GM12865 (cell line): ENCODE data around the gene TEX14.

ENCODE experiments used
- DNase-seq: peaks from one replicate; pipeline ENCODE4 v3.0.0; 2010; ENCODE audit warnings: low read depth
- H3K4me3 ChIP-seq: 2 replicates; pipeline ENCODE4 v1.5.1; 2011; ENCODE audit warnings: mild to moderate bottlenecking, low read depth, low read length, control low read depth
- CTCF ChIP-seq: IDR thresholded peaks from 2 replicates; pipeline ENCODE4 v1.5.1; 2011; ENCODE audit warnings: low read length, control low read depth, low read depth, inconsistent platforms; ENCODE audit not compliant: insufficient read depth; ENCODE audit errors: missing control alignments

TEX14 gene

DNA sequence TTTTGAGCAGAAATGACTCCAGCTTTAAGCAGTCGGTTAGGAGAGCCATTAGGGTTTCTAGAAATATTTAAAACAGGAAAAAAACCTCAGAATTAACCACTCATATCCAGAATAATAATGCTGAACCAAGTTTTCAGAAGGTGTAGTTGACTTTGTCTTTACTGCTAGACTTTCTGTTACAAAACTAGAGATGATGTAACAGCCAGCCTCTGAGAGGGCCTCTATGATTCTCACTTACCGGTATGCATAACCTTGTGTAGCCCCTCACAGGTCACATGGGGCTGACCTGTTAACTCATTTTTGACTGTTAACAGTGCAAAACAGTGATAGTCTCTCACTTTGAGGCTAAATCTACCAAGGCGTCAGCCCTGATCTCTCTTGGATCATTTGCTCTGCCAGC is 74.3 kb downstream of the TEX14 start:
- DNase-seq, result peak; percentile 58
- no peak overlapping the region for H3K4me3 ChIP-seq
- no peak for TF ChIP-seq CTCF

- DNase-seq, result peak; percentile 78
- H3K4me3 ChIP-seq, result no peak overlapping the region
- no peak for TF ChIP-seq CTCF
Measured at GRCh38 chr17:58615768-58616659, 75.8 kb downstream of the TEX14 start.

GRCh38 chr17:58614859-58615459 is 76.9 kb downstream of the TEX14 start:
- no peak overlapping the region for H3K4me3 ChIP-seq
- TF ChIP-seq CTCF, result no peak

DNA sequence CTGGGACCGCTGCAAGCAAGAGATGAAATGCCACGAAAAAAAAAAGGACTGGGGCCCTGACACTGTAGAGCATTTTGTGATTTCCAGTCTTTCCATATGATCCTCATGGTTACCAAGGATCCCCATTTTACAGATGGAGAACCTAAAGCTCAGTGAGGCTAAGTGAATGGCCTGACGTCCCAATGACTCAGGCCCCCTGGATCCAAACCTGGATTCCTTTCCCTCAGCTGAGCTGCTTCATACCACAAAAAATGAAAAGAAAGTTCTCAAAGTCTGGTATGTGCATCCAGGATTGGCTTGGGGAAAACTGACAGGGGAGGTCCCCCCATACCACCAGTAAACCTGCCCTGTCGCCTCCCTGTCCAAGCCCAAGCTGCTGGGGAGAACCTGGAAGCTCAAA is 80.5 kb downstream of the TEX14 start:
- DNase-seq, result no peak
- no peak overlapping the region for H3K4me3 ChIP-seq
- no peak for TF ChIP-seq CTCF

More at GRCh38 chr17:58614859-58615459, 76.9 kb downstream of the TEX14 start:
- no peak for DNase-seq

DNA sequence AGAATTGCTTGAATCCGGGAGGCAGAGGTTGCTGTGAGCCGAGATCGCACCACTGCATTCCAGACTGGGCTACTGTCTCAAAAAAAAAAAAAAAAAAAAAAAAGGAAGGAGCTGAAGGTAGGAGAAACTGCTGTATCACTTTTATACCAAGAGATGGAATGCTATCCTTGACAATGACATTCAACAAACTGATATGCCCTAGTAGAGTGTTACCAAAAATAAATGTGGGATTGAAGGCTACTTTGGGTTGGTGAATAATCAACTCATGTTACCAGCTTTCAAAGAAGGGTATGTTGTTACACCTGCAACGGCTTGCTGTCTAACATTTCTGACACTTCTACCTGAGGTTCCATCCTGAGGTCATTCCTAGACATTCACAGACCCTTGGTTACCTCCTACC is 84.9 kb downstream of the TEX14 start:
- no peak for TF ChIP-seq CTCF
- no peak overlapping the region for H3K4me3 ChIP-seq
- no peak for DNase-seq

DNA sequence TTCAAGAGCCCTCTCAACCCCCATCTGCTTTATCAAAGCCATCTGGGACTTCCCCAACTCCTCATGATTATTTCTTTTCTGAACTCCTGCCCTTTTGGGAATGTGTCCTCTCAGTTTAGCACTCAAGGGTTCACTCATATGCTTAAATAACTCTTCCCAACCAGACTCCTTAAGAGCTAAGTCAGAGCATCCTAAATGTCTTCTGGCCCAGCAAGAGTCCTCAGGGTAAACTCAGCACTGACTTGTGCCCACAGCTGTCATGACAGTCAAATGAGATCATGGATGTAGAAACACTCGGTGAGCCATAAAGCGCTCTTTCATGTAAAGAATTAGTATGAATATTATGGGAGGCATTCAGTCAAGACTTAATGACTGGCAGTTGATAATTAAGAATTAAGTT is 85.9 kb downstream of the TEX14 start:
- no peak overlapping the region for H3K4me3 ChIP-seq
- TF ChIP-seq CTCF, result no peak
- DNase-seq, result no peak

DNA sequence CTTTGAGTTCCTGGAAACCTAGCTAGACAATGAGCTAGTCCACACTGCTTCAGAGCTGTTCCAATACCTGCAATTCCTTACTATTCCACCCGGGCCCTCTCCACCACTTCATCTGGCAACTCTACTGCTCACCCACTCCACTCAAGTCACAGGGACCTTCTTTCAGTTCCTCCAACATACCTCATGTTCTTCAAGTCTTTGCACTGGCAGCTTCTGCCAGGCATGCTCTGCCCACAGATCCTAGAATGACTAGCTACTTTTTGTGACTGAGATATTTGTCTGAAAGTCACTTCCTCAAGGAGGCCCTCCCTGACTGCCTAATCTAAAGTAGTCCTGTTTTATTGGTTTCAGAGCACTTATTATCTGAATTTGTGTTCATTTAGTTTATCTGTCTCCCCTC is 86.4 kb downstream of the TEX14 start:
- peak; percentile 56 for DNase-seq
- TF ChIP-seq CTCF, result no peak

More for the DNA sequence above, 86.4 kb downstream of the TEX14 start:
- no peak overlapping the region for H3K4me3 ChIP-seq
